CD4-positive, alpha-beta T cell (primary cell): ENCODE data around the gene SORCS2. TPM values are rescaled to one million over a fixed set of nuclear protein-coding genes. Genes with fewer than 3 reads are reported as not detected.

Source experiments
- ATAC-seq: fragments of 200-7000 bp; cut with Tn5 transposase; one replicate; pipeline ENCODE4 v1.10.0; 2022; ENCODE audit warnings: mild to moderate bottlenecking; ENCODE audit not compliant: poor library complexity
- CTCF ChIA-PET: fragments of 350-600 bp; sonication (Branson Sonifier 250); formaldehyde crosslinking; loops from one replicate; lab custom pipeline; 2021; ENCODE audit warnings: antibody characterized with exemption, inconsistent platforms; lab: Charles Lee
- POLR2A ChIA-PET: fragments of 350-600 bp; sonication (Branson Sonifier 250); formaldehyde crosslinking; loops from one replicate; lab custom pipeline; 2021; ENCODE audit warnings: antibody characterized with exemption, inconsistent platforms; lab: Charles Lee
- DNase-seq, 14 experiments: peaks; one replicate each; pipeline ENCODE4 v3.0.0-alpha.2; 2013 to 2020; ENCODE audit warnings: mixed read lengths in 2 of 14
- H3K27ac ChIP-seq, 2 donors: one replicate each; pipeline versions ENCODE4 v1.5.1 to v1.7.0; 2013; ENCODE audit warnings: low read length in 2 of 2, low read depth in 1 of 2, mild to moderate bottlenecking in 1 of 2
- H3K27me3 ChIP-seq, 2 experiments: 1 replicate in 1 of 2; 2 replicates in 1 of 2; pipeline versions ENCODE4 v1.6.1 to v1.7.0; 2013; ENCODE audit warnings: low read length in 2 of 2, control low read depth in 1 of 2, mild to moderate bottlenecking in 1 of 2, moderate library complexity in 1 of 2; ENCODE audit not compliant: insufficient read depth in 2 of 2, control insufficient read depth in 1 of 2
- H3K36me3 ChIP-seq: one replicate; pipeline ENCODE4 v1.6.1; 2013; ENCODE audit warnings: low read length, control low read depth; ENCODE audit not compliant: insufficient read depth
- H3K4me1 ChIP-seq: one replicate; pipeline ENCODE4 v1.6.1; 2013; ENCODE audit warnings: low read length, control low read depth; ENCODE audit not compliant: insufficient read depth
- H3K4me3 ChIP-seq: one replicate; pipeline ENCODE4 v1.5.1; 2013; ENCODE audit warnings: mild to moderate bottlenecking, low read length, moderate library complexity
- H3K9me3 ChIP-seq, 2 experiments: 1 replicate in 1 of 2; 2 replicates in 1 of 2; pipeline versions ENCODE4 v1.6.1 to v1.7.0; 2013; ENCODE audit warnings: low read length in 2 of 2, mild to moderate bottlenecking in 2 of 2, control low read depth in 1 of 2, moderate library complexity in 1 of 2; ENCODE audit not compliant: control insufficient read depth in 1 of 2, insufficient read depth in 1 of 2
- H3K27ac Mint-ChIP-seq: one replicate; pipeline ENCODE4 v1.8.0; 2020; ENCODE audit warnings: mixed read lengths
- H3K27me3 Mint-ChIP-seq: one replicate; pipeline ENCODE4 v1.8.0; 2021; ENCODE audit warnings: mixed read lengths
- H3K36me3 Mint-ChIP-seq: one replicate; pipeline ENCODE4 v1.8.0; 2021; ENCODE audit warnings: low read depth, mixed read lengths
- H3K4me1 Mint-ChIP-seq: one replicate; pipeline ENCODE4 v1.8.0; 2021; ENCODE audit warnings: low read depth, mixed read lengths
- H3K4me3 Mint-ChIP-seq: one replicate; pipeline ENCODE4 v1.8.0; 2020; ENCODE audit warnings: mild to moderate bottlenecking, mixed read lengths
- H3K9me3 Mint-ChIP-seq: one replicate; pipeline ENCODE4 v1.8.0; 2020; ENCODE audit warnings: mixed read lengths
- intact Hi-C, 2 experiments: fragments of 100-400 bp; cut with DNase I in 1 of 2; cut with micrococcal nuclease in 1 of 2; formaldehyde crosslinking; loops; one replicate each; pipeline versions ENCODE4 v1.15.1 to v1.9.0; 2023 to 2025; cut with DNase I, micrococcal nuclease
- total RNA-seq, 174 experiments: library from RNA in 2 of 174; stranded (reverse) in 2 of 174; gene quantifications; one replicate each; pipeline ENCODE4 v1.2.3 and lab custom pipeline; 2021 to 2026
- TF ChIP-seq, protein P1 (sequence below): fragments of 200-600 bp; IDR thresholded peaks from one replicate; pipeline ENCODE4 v1.8.0; 2022; ENCODE audit warnings: antibody characterized with exemption, mild to moderate bottlenecking

Gene SORCS2
- total RNA-seq, 2 experiments from 2014 or later = not detected

GRCh38 chr4:7778510-7779431 is 586.4 kb downstream of the SORCS2 start:
- H3K36me3 ChIP-seq = peaks cover 26% of the 10 kb centered on the region
- POLR2A ChIA-PET = no interaction called here

DNA sequence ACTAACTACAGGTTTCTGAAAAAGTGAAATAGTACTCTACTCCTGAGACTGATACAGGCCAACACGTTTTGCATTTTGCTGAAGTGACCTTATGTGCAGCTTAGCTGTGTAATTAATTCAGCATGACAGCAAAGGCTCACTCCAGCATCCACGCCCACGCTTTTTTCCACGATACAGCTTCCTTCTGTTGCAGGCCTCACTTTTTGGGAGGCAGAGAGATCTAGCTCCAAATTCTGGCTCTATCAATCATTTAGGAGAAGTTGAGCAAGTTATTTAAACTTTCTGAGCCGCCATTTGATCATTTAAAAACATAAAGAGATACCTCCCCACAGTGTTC is 587.1 kb downstream of the SORCS2 start:
- ATAC-seq = no peak
- TF ChIP-seq, protein P1, sequence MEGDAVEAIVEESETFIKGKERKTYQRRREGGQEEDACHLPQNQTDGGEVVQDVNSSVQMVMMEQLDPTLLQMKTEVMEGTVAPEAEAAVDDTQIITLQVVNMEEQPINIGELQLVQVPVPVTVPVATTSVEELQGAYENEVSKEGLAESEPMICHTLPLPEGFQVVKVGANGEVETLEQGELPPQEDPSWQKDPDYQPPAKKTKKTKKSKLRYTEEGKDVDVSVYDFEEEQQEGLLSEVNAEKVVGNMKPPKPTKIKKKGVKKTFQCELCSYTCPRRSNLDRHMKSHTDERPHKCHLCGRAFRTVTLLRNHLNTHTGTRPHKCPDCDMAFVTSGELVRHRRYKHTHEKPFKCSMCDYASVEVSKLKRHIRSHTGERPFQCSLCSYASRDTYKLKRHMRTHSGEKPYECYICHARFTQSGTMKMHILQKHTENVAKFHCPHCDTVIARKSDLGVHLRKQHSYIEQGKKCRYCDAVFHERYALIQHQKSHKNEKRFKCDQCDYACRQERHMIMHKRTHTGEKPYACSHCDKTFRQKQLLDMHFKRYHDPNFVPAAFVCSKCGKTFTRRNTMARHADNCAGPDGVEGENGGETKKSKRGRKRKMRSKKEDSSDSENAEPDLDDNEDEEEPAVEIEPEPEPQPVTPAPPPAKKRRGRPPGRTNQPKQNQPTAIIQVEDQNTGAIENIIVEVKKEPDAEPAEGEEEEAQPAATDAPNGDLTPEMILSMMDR = no peak
- ChIA-PET CTCF (no interaction called here), POLR2A (no interaction called here)
- no peak for DNase-seq
- Mint-ChIP-seq H3K4me1 (peaks cover 35% of the 10 kb centered on the region), H3K4me3 (no peak overlapping the region), H3K27me3 (no peaks in the 10 kb centered on the region), H3K27ac (no peak overlapping the region), H3K36me3 (peaks cover 42% of the 10 kb centered on the region), H3K9me3 (no peaks in the 10 kb centered on the region)
- Histone ChIP-seq H3K36me3 (peaks cover 23% of the 10 kb centered on the region), H3K27me3 (no peaks in the 10 kb centered on the region), H3K4me3 (no peak overlapping the region), H3K4me1 (peaks cover 13% of the 10 kb centered on the region), H3K9me3 (no peaks in the 10 kb centered on the region), H3K27ac (no peak overlapping the region)
- intact Hi-C loops = no loop called here

More at GRCh38 chr4:7778510-7779431, 586.4 kb downstream of the SORCS2 start:
- H3K36me3 Mint-ChIP-seq = peaks cover 47% of the 10 kb centered on the region
- H3K27me3 Mint-ChIP-seq = no peaks in the 10 kb centered on the region
- CTCF ChIA-PET = no interaction called here
- H3K9me3 Mint-ChIP-seq = no peaks in the 10 kb centered on the region
- H3K27ac Mint-ChIP-seq = no peak overlapping the region
- no peaks in the 10 kb centered on the region for H3K27me3 ChIP-seq
- peaks cover 35% of the 10 kb centered on the region for H3K4me1 Mint-ChIP-seq
- TF ChIP-seq, protein P1 = no peak
- intact Hi-C loops = no loop called here
- peaks cover 13% of the 10 kb centered on the region for H3K4me1 ChIP-seq
- no peak overlapping the region for H3K4me3 ChIP-seq
- H3K9me3 ChIP-seq = no peaks in the 10 kb centered on the region
- no peak for ATAC-seq
- no peak overlapping the region for H3K27ac ChIP-seq
- H3K4me3 Mint-ChIP-seq = no peak overlapping the region
- DNase-seq = no peak

DNA sequence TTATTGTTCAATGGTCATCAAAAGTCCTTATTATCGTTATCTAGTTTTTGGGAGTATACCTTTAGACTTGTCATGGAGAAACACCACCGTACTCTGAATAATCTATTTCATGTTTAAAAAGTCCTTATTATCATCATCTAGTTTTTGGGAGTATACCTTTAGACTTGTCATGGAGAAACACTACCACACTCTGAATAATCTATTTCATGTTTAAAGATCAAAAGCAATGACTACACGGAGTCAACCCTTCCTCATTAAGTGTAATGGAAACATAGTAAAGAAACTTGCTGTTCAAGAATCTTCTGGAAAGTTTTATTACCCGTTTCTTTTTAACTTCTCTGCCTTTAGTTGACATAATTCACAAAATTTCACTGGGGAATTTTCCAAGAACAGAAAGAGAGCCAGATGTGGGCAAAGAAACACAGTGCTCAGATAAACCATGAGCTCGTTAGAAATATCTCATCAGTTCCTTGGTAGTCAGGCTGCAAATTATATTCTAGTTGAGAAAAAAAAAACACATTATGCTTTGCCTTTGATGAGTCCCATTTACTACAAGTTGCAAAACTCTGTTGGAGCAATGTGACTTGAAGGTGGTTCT is 588.5 kb downstream of the SORCS2 start:
- H3K4me3 ChIP-seq = no peak overlapping the region
- TF ChIP-seq, protein P1 = no peak
- H3K27me3 Mint-ChIP-seq = no peaks in the 10 kb centered on the region
- H3K4me1 ChIP-seq = peaks cover 13% of the 10 kb centered on the region
- ATAC-seq (no peak), DNase-seq (no peak)
- H3K9me3 Mint-ChIP-seq = no peaks in the 10 kb centered on the region
- peak overlapping the region; percentile 81 for H3K27ac Mint-ChIP-seq
- no peaks in the 10 kb centered on the region for H3K27me3 ChIP-seq
- intact Hi-C loops = no loop called here
- H3K4me3 Mint-ChIP-seq = no peak overlapping the region
- peaks cover 37% of the 10 kb centered on the region for H3K36me3 Mint-ChIP-seq
- H3K27ac ChIP-seq = no peak overlapping the region
- H3K4me1 Mint-ChIP-seq = peaks cover 35% of the 10 kb centered on the region
- CTCF ChIA-PET = interaction anchor here (1.1 kb wide), 1 partner anchor 21 kb away, joined by 4 read pairs; no protein-coding TSS in a partner anchor
- peaks cover 26% of the 10 kb centered on the region for H3K36me3 ChIP-seq
- H3K9me3 ChIP-seq = no peaks in the 10 kb centered on the region
- POLR2A ChIA-PET = interaction anchor here (0.7 to 0.8 kb wide), 2 partner anchors 13 to 1380 kb away, joined by 3 to 4 read pairs; no protein-coding TSS in a partner anchor
